H1 (cell line): Measurements from ENCODE around the gene LYPD6. TPM values are rescaled to one million over a fixed set of nuclear protein-coding genes. Genes with fewer than 3 reads are reported as not detected.

ENCODE experiments used
- RXRA ChIP-seq: IDR thresholded peaks from 2 replicates; pipeline ENCODE4 v1.6.1; 2011; ENCODE audit warnings: low read depth, mild to moderate bottlenecking, low read length, moderate library complexity; ENCODE audit not compliant: insufficient read depth
- TBP ChIP-seq: IDR thresholded peaks from 2 replicates; pipeline ENCODE4 v1.6.1; 2011; ENCODE audit warnings: low read depth, low read length, improper control_type of control experiment
- polyA plus RNA-seq, 7 experiments: library from polyadenylated mRNA; depleted of rRNA in 3 of 7; stranded (reverse) in 5 of 7; unstranded in 2 of 7; fragments of >200 nt in 5 of 7; fragments of 200-250 nt in 2 of 7; gene quantifications; 1 replicate in 5 of 7; 2 replicates in 1 of 7; 4 replicates in 1 of 7; pipeline versions ENCODE4 v1.2.1 to v1.2.3, GENCODE V29; 2011 to 2013; ENCODE audit warnings: missing spikeins in 2 of 7, mixed read lengths in 2 of 7
- total RNA-seq: library from RNA; stranded (reverse); fragmentation: NEBNext Ultra II Directional; extraction: Animal tissue kit (Norgen Biotek cat#: 25700); gene quantifications from 2 replicates; pipeline ENCODE4 v1.2.1, GENCODE V29; 2021

The LYPD6 gene
- total and polyA plus RNA-seq, 2 of the 8 experiments (the other 6 are each of a cell fraction or from before 2014, with no cell fraction given): 5.6 to 8.9 TPM

- TF ChIP-seq TBP (no peak), RXRA (no peak)
- TF ChIP-seq, all 59 proteins: peak for 0
These were observed 15.9 kb downstream of the LYPD6 start (continued) for GRCh38 chr2:149346272-149346671.
